Non-pigmented ciliary epithelial cell (primary cell): ENCODE results near the gene RSL24D1.
"Not testable (repeated sequence)": the region's sequence is repeated elsewhere in the genome, so short reads cannot be mapped to it uniquely, and the experiment has no call there.

Experiments used
- DNase-seq: peaks from one replicate; pipeline ENCODE4 v3.0.0-alpha.2; 2010; ENCODE audit warnings: low read depth

The RSL24D1 gene

GRCh38 chr15:55204464-55204863 is 7.7 kb upstream of the RSL24D1 start:
- no peak for DNase-seq

GRCh38 chr15:55202206-55202605 is 5.5 kb upstream of the RSL24D1 start:
- no peak for DNase-seq

- no peak for DNase-seq
Measured at GRCh38 chr15:55198706-55199105, 2.0 kb upstream of the RSL24D1 start.

GRCh38 chr15:55197719-55198118 is 978 bp upstream of the RSL24D1 start:
- no peak for DNase-seq

- DNase-seq = no peak
Measured at GRCh38 chr15:55197362-55197705, 593 bp upstream of the RSL24D1 start.

GRCh38 chr15:55195996-55196395 is 745 bp downstream of the RSL24D1 start:
- DNase-seq = no peak

GRCh38 chr15:55194256-55194655 is 2.5 kb downstream of the RSL24D1 start:
- no peak for DNase-seq

- no peak for DNase-seq
Measured at GRCh38 chr15:55186331-55186730, 10.4 kb downstream of the RSL24D1 start.

- DNase-seq = no peak
Measured at GRCh38 chr15:55183679-55184078, 13.1 kb downstream of the RSL24D1 start.

- no peak for DNase-seq
Measured at GRCh38 chr15:55179141-55179540, 17.6 kb downstream of the RSL24D1 start.

- no peak for DNase-seq
Measured at GRCh38 chr15:55170361-55170760, 26.4 kb downstream of the RSL24D1 start.

GRCh38 chr15:55168350-55168974 is 28.3 kb downstream of the RSL24D1 start:
- DNase-seq = peak; percentile 15

- DNase-seq = no peak
Measured at GRCh38 chr15:55164284-55164683, 32.5 kb downstream of the RSL24D1 start.

- DNase-seq = no peak
Measured at GRCh38 chr15:55151631-55152030, 45.1 kb downstream of the RSL24D1 start.

- not testable (repeated sequence) for DNase-seq
Measured at GRCh38 chr15:55143132-55143531, 53.6 kb downstream of the RSL24D1 start.

- no peak for DNase-seq
Measured at GRCh38 chr15:55133972-55134371, 62.8 kb downstream of the RSL24D1 start.

- DNase-seq = no peak
Measured at GRCh38 chr15:55132672-55133071, 64.1 kb downstream of the RSL24D1 start.
